Loucy (cell line): ENCODE results near the gene GTPBP6.

Source experiments
- EZH2phosphoT487 ChIP-seq: fragments of 200-600 bp; IDR thresholded peaks from 2 replicates; pipeline ENCODE4 v1.6.1; 2018; ENCODE audit warnings: antibody characterized with exemption, mild to moderate bottlenecking, moderate library complexity, borderline replicate concordance
- TF ChIP-seq, protein P1 (sequence below): fragments of 200-600 bp; sonication (generic); conservative IDR thresholded peaks from 2 replicates; pipeline ENCODE4 v1.5.1; 2014; ENCODE audit warnings: mild to moderate bottlenecking, antibody characterized with exemption, low read length

DNA sequence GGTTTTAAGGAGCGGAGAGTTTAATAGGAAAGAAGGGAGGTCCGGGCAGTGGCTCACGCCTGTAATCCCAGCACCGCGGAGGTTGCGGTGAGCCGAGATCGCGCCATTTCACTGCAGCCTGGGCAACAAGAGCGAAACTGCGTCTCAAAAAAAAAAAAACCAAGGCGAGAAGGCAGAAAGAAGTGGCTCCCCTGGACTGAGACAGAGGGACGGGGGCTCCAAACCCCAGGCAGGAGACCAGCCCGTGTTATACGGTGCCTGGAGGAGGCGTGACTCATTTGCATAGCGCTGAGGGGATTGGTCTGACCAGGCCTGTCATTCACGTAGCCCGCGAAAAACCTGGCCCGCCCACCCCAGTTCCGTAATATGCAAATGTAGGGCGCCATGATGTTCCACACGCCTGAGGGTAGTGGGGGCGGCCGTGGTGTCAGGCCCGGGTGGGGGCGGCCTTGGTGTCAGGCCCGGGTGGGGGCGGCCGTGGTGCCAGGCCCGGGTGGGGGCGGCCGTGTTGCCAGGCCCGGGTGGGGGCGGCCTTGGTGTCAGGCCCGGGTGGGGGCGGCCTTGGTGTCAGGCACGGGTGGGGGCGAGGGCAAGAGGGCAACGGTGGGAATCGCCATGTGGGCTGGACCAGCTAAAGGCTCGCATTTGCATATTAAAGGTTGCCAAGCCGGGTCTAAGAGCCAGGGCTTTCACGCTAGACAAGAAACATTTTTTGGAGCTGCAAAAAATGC is 35.3 kb downstream of the GTPBP6 start:
- TF ChIP-seq, protein P1, sequence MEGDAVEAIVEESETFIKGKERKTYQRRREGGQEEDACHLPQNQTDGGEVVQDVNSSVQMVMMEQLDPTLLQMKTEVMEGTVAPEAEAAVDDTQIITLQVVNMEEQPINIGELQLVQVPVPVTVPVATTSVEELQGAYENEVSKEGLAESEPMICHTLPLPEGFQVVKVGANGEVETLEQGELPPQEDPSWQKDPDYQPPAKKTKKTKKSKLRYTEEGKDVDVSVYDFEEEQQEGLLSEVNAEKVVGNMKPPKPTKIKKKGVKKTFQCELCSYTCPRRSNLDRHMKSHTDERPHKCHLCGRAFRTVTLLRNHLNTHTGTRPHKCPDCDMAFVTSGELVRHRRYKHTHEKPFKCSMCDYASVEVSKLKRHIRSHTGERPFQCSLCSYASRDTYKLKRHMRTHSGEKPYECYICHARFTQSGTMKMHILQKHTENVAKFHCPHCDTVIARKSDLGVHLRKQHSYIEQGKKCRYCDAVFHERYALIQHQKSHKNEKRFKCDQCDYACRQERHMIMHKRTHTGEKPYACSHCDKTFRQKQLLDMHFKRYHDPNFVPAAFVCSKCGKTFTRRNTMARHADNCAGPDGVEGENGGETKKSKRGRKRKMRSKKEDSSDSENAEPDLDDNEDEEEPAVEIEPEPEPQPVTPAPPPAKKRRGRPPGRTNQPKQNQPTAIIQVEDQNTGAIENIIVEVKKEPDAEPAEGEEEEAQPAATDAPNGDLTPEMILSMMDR = no peak
- TF ChIP-seq EZH2phosphoT487 = no peak
